DMS153 treated with DMSO at 0.1 percent for 48 hours (cell line): ENCODE results near the gene REEP6.
A peak's percentile ranks its signal among the peaks of the same experiment; 100 is the strongest.
"Not testable (repeated sequence)": the region's sequence is repeated elsewhere in the genome, so short reads cannot be mapped to it uniquely, and the experiment has no call there.

Experiments used
- DNase-seq: peaks from one replicate; lab custom pipeline; 2025; ENCODE audit not compliant: unreplicated experiment; lab: John Stamatoyannopoulos, UW

The REEP6 gene

GRCh38 chr19:1471515-1472160 is 19.3 kb upstream of the REEP6 start:
- DNase-seq = no peak

GRCh38 chr19:1472231-1473084 is 18.5 kb upstream of the REEP6 start:
- DNase-seq = no peak

GRCh38 chr19:1473085-1473851 is 17.7 kb upstream of the REEP6 start:
- no peak for DNase-seq

GRCh38 chr19:1474011-1474764 is 16.8 kb upstream of the REEP6 start:
- DNase-seq = no peak

- DNase-seq = no peak
Observed at GRCh38 chr19:1474765-1475351, 16.1 kb upstream of the REEP6 start.

GRCh38 chr19:1475751-1476437 is 15.1 kb upstream of the REEP6 start:
- no peak for DNase-seq

GRCh38 chr19:1477056-1477455 is 13.9 kb upstream of the REEP6 start:
- DNase-seq = not testable (repeated sequence)

- DNase-seq = peak; percentile 20
Observed at GRCh38 chr19:1478934-1479707, 11.9 kb upstream of the REEP6 start, which contains the start of gene C19orf25. Gene C19orf25 (minus strand): TSS chr19:1479215. CDS start chr19:1478903, 312 bp downstream.

- DNase-seq = no peak
Observed at GRCh38 chr19:1481224-1481892, 9.6 kb upstream of the REEP6 start.

- no peak for DNase-seq
Observed at GRCh38 chr19:1481893-1482360, 9.1 kb upstream of the REEP6 start.

- DNase-seq = no peak
Observed at GRCh38 chr19:1482361-1483130, 8.4 kb upstream of the REEP6 start.

GRCh38 chr19:1483131-1483978 is 7.6 kb upstream of the REEP6 start:
- no peak for DNase-seq

GRCh38 chr19:1483979-1484428 is 7.0 kb upstream of the REEP6 start:
- no peak for DNase-seq

- no peak for DNase-seq
Observed at GRCh38 chr19:1486720-1487575, 4.0 kb upstream of the REEP6 start.

GRCh38 chr19:1487576-1488281 is 3.3 kb upstream of the REEP6 start:
- no peak for DNase-seq
